ENCODE measurements around the gene ARL13B.
"Not testable (repeated sequence)": the region's sequence is repeated elsewhere in the genome, so short reads cannot be mapped to it uniquely, and the experiment has no call there.

The ARL13B gene

GRCh38 chr3:93994056-93994455, 14.1 kb downstream of the ARL13B start:
- DNase-seq (ENCODE audit: low read depth in 4 of 4, low spot score in 1 of 4), result no peak

- DNase-seq (ENCODE audit: low read depth in 4 of 4, low spot score in 1 of 4), result no peak
These were observed 21.2 kb downstream of the ARL13B start for GRCh38 chr3:94001191-94001590.

- no peak for DNase-seq (ENCODE audit: low read depth in 4 of 4, low spot score in 1 of 4)
These were observed 22.0 kb downstream of the ARL13B start for GRCh38 chr3:94001827-94002495.

- no peak for DNase-seq (ENCODE audit: low read depth in 4 of 4, low spot score in 1 of 4)
These were observed 24.5 kb downstream of the ARL13B start for GRCh38 chr3:94004301-94004910.

- no peak for DNase-seq (ENCODE audit: low read depth in 4 of 4, low spot score in 1 of 4)
These were observed 28.3 kb downstream of the ARL13B start for GRCh38 chr3:94008253-94008652.

GRCh38 chr3:94009608-94010007, 29.7 kb downstream of the ARL13B start:
- DNase-seq (ENCODE audit: low read depth in 4 of 4, low spot score in 1 of 4), result no peak

GRCh38 chr3:94011233-94011711, 31.3 kb downstream of the ARL13B start:
- no peak for DNase-seq (ENCODE audit: low read depth in 4 of 4, low spot score in 1 of 4)

GRCh38 chr3:94012185-94012584, 32.2 kb downstream of the ARL13B start:
- DNase-seq (ENCODE audit: low read depth in 4 of 4, low spot score in 1 of 4), result no peak

GRCh38 chr3:94015025-94015424, 35.1 kb downstream of the ARL13B start:
- no peak for DNase-seq (ENCODE audit: low read depth in 4 of 4, low spot score in 1 of 4)

GRCh38 chr3:94019659-94020058, 39.7 kb downstream of the ARL13B start:
- no peak for DNase-seq (ENCODE audit: low read depth in 4 of 4, low spot score in 1 of 4)

- no peak for DNase-seq (ENCODE audit: low read depth in 4 of 4, low spot score in 1 of 4)
These were observed 40.3 kb downstream of the ARL13B start for GRCh38 chr3:94020293-94020692.

GRCh38 chr3:94024385-94024784, 44.4 kb downstream of the ARL13B start:
- DNase-seq (ENCODE audit: low read depth in 4 of 4, low spot score in 1 of 4), result no peak

- no peak for DNase-seq (ENCODE audit: low read depth in 4 of 4, low spot score in 1 of 4)
These were observed 46.7 kb downstream of the ARL13B start for GRCh38 chr3:94026623-94027022.

GRCh38 chr3:94028093-94028837, 48.3 kb downstream of the ARL13B start, which contains the start of gene STX19:
STX19 (minus strand) TSS chr3:94028597; CDS start chr3:94015269, 13,328 bp downstream.
- no peak for DNase-seq (ENCODE audit: low read depth in 4 of 4, low spot score in 1 of 4)

- no peak for DNase-seq (ENCODE audit: low read depth in 4 of 4, low spot score in 1 of 4)
These were observed 57.1 kb downstream of the ARL13B start for GRCh38 chr3:94036909-94037507.

GRCh38 chr3:94043285-94043684, 63.3 kb downstream of the ARL13B start:
- no peak for DNase-seq (ENCODE audit: low read depth in 4 of 4, low spot score in 1 of 4)

- DNase-seq (ENCODE audit: low read depth in 4 of 4, low spot score in 1 of 4), result not testable (repeated sequence)
These were observed 64.4 kb downstream of the ARL13B start for GRCh38 chr3:94044100-94044936.

- DNase-seq (ENCODE audit: low read depth in 4 of 4, low spot score in 1 of 4), result no peak
These were observed 66.6 kb downstream of the ARL13B start for GRCh38 chr3:94046533-94046932.

- no peak for DNase-seq (ENCODE audit: low read depth in 4 of 4, low spot score in 1 of 4)
These were observed 69.3 kb downstream of the ARL13B start for GRCh38 chr3:94049267-94049666.

- DNase-seq (ENCODE audit: low read depth in 4 of 4, low spot score in 1 of 4), result no peak
These were observed 70.6 kb downstream of the ARL13B start for GRCh38 chr3:94050546-94050945.

- no peak for DNase-seq (ENCODE audit: low read depth in 4 of 4, low spot score in 1 of 4)
These were observed 81.3 kb downstream of the ARL13B start for GRCh38 chr3:94061297-94061696.

All from stimulated activated CD4-positive, alpha-beta T cell treated with anti-CD3 and anti-CD28 coated beads, Interleukin-1b, Interleukin-23, amount 100 ng/mL, for 24 hours (primary cell).